Measurements from ENCODE around the gene GCLM. TPM values are rescaled to one million over a fixed set of nuclear protein-coding genes. Genes with fewer than 3 reads are reported as not detected.

GCLM gene
- polyA plus RNA-seq, 5 donors: 8.7 to 13.5 (median 11.5) TPM

DNA sequence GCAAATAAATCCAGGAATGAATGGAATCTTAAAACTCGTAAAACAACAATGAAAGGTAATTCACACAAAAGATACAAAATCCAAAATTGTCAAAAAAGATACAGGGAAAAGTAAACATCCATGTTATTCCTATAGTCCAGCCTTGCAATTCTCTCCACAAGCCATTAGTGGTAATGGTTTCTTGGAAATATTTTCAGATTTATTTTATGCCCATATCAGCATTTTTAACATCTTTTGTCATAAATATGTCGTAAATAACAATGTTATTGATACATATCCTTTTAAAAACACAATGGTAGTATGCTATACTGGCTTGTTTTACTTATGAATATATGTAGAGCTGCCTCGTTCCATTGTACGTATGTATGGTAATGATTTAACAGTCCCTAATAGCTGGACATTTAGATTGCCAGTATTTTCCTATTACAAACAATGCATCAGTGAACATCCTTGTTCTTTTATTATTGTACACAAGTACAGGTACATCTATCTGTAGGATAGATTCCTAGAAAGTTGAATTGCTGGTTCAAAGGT is 60.8 kb downstream of the GCLM start:
- DNase-seq: no peak

DNA sequence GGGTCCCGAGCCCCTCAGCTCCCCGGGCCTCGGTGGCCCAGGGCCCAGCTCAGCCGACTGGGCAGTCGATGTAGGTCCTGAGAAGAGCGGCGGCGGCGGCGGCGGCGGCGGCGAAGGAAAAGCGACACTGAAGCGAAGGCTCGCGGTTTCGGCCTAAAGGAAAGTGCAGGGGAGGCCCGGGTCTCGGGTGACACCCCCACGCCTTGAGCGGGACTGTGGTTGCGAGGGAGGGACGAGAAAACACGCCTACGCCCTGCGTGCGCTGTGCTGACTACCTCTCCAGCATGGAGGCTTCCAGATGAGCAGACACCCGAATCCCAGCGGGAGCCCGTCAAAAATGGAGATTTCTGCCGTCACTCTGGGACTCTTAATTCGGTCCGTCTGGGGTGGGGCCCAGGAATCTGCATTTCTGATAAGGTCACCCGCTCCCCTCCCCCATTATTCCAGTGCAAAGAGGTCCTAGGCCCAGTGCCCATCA is 61.4 kb downstream of the GCLM start:
- DNase-seq: peak; percentile 61 to 71

DNA sequence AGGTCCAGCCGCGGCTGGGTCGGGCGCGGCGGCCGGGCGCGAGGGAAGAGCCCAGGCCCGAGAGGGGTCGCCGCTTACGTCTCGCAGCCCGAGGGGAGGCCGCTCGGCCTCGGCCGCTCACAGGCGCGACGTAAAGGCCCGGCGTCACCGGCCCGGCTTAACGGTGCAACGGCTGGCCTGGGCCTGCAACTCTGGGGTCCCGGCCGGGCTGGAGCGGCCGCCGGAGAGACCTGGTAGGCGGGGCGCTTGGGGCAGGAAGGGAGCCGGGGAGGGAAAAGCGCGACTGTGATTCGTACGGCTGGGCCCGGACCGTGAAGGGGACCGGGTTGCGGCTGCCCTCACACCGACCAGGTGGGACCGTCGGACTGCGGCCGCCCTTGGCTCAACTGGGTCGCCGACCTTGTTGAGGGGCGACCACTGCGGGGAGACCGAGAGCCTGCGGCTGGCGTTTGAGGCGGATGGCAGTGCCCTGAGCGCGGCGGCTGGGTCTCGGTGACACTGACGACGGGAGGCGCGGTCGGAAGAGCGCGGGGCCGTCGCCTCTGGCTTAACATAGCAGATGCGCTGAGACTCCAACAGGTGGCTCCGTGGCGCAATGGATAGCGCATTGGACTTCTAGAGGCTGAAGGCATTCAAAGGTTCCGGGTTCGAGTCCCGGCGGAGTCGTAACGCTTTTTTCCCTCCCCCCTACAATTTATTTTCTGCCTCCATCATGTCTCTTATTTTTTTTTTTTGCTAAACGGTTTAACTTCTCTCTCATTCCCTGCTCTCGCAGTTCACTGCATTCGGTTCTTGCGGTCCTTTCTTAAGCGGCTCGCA is 62.0 kb downstream of the GCLM start:
- peak; percentile 95 to 96 for DNase-seq

DNA sequence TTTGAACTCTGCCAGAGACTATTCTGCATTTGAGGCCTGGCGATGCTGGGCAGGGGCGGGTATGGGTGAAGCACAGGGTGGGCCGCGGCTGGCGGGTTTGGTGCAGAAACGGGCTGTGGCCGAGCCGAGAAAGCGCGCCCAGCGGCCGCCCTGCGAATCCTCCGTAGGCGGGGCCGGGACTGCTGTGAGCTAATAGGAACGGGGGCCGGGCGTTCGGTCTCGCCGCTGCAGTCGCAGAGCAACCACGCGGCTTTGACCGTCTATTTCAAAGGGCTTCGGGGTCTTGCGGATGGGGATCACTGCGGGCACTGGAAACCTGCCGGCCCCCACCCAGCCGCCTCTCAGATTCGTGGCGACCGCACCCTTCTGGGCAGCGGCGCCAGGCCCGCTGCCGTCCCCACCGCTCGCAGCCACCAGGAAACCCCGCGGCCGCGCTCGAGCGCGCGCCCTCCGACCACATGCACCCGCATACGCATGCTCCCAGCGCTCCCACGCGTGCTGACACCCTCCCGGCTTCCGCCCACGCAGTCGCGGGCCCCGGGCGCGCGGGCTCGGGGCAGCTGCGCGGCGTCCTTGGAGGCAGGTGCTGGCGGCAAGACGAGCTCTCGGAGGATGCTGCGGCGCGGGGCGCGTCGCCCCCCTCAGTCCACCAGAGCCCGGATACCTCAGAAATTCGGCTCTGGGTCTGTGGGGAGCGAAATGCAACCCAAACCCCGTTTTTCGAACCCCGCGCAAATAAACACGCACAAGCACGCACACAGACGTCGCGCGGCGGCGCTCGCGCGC is 62.8 kb downstream of the GCLM start:
- DNase-seq: peak; percentile 84 to 86

DNA sequence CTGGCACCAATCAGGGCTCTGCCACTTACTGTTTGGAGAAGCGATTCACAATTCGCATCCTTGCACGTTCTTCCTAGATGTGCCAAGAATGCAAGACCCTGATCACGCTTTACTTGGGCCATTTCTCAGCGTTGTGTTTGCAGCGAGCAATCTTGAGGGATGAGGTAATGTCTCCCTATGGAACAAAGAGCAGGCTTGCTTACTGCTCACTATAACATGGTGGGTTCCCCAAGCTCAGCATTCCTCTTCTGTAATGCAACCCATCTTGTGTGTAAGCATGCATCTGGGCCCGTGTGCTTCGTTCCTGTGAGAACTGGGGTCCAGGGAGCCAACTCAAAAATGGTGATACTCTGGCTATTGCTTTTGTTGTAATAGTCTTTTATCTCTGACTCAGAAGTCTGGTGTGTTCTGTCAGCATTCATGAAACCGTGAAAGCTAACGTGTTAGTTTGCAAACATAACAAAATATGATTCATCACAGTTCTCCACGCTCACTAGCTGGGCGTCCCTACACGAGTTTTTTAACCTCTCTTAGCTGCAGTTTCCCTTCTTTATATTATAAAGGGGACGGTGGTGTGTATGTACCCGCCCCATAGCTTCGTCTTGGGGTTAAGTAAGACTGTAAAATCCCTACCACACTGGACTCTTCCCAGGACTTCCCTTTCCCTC is 63.6 kb downstream of the GCLM start:
- peak; percentile 31 to 58 for DNase-seq

DNA sequence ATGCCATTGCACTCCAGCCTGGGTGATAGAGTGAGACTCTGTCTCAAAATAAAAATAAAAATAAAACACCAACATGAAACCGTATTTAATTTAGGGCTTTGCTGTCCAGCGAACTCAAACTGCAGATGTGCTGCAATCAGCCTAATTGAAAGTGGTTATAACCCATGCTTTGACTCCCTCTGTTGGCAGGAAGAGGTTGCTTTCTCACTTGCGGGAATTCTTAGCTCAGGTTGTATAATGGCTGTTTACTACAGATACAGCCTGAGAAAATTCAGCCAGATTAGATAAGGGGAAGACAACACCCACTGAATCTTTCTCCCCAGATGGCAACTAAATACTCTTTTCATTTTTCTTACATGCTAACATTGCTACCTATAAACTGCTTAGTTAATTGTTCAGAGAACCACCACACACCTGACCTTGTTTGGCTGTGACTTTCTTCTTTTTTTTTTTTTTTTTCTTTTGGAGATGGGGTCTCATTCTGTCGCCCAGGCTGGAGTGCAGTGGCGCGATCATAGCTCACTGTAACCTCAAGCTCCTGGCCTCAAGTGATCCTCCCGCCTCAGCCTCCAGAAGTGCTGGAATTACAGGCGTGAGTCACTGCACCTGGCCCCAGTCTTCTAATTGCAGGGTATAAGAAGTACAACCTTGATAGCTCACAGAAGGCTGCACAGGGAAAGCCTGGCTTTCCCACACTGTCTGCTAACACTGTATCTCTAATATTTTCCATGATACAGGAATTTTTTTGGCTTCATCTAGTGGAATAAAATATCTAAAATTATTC is 64.8 kb downstream of the GCLM start:
- DNase-seq: peak; percentile 37 to 65

DNA sequence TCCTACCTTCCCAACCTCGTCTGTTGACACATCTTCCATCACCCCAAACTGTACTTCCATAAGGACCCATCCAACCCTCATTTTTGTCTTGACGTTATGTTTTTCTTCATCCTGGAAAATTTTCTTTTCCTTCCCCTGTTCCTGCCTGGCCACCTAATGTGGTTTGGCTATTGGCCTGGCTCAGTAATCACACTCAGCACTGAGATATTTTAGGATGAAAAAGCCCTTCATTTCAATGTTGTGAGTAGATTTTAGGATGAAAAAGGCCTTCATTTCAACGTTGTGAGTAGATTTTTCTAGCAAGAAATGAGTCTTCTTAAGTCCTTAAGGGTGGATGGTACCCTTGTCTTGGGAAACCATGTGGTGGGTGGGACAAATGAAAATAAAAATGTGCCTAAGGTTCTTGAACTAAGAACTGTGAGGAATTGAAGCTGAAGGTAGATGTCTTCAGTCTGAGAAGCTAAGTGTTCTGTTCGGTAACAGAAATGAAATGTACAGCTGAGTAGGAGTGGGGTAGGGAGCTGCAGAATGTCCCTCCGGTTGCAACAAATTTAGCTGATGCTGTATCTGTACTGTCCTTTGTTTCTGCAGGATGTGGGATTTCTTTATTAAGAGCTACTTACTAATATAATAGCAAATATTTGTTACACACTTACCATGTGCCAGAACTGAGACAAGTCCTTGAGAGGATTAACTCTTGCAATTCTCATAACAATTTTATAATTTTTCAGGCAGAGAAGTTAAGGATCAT is 66.3 kb downstream of the GCLM start:
- DNase-seq: no peak

DNA sequence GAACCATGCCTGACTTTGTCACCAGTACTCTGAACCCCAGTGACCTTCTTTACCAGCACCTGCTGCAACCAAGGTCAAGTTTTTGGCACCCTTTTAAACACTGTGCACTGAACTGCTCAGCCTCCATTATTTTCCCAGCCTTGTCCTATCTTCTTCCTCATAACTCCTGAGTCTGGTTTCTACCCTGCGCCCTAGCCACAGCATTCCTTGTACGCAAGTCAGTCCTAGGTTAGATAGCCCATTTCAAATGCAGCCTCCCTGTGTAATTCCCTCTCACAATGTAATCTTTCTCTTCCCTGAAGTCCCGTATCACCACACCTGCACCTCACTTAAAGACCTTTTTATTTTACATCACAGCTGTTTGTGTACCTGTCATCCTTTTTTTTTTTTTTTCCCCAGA is 67.5 kb downstream of the GCLM start:
- DNase-seq: no peak

DNA sequence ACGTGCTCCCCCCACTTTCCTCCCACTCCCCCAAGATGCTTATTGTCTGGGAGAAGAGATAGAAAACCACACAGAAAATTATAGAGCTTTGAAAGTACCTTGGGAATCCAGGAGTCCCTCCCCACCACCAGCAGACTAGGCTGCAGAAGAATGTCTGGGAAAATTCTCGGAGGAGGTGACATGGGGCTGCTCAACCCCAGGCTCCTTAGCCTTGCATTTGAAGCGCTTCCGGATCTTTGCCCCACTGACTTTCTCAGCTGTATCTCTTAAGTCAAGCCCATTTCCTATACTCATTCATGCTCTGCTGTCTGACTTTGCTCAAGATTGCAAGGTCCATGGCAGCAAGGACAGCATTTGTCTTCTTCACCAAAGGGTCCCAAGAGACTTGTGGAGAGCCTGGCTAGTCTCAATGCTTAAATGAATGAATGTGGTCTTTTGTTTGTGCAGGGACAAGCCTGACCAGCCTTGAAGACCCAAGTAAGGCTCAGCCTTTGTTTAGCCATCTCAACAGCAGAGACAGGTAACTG is 68.2 kb downstream of the GCLM start:
- no peak for DNase-seq

DNA sequence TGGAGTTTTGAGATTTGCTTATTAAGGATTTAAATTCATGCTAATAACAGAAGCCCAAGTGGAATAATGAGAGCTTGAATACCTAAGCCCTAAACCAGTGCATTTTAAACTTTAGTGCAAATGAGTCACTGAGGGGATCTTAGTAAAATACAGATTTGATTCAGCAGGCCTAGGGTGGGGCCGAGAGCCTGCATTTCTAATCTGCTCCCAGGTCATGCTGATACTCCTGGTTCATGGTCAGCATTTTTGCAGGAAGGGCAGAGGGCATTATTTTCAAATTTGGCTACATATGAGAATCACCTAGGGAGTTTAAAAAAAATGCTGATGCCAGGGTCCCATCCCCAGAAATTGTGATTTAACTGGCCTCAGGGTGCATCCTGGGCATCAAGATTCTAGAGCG is 69.5 kb downstream of the GCLM start:
- no peak for DNase-seq

DNA sequence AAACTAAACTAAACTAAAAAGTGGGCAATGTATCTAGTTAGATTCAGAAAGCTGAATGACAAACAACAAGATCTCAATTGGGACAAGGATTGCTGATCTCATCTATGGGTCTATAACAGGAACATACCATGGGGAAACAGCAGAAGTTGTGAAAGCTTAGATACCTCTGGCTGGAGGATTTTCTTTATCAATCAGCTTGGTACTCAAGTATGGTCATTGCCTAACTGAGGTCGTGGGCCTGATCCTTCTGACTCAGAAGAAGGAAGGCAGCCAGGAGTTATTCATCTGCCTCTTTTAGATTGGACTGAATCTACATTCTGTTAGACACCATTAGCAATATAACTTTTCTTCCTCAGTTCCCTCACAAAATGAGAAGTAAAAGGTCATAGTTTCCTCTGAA is 69.9 kb downstream of the GCLM start:
- DNase-seq: no peak

DNA sequence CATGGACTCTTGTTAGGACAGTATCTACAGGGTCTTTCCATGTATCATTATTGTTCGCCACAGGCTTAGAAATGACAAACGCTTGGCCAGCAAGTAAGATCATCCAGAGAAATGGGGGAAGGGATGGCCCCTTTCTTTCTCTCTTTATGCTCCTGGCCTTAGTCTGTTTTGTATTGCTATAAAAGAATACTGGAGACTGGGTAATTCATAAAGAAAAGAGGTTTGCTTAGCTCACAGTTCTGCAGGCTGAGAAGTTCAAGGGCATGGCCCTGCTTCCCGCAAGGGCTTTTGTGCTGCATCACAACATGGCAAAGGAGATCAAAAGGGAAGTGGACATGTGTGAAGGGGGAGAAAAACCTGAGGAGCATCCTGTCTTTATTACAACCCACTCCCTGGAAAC is 71.3 kb downstream of the GCLM start:
- no peak for DNase-seq

Other genes starting within 250 kb of the GCLM start
- gene BCAR3, start 227.6 kb downstream of the GCLM start, polyA plus RNA-seq (ENCODE audit: insufficient read depth in 1 of 5, insufficient read length in 5 of 5, low replicate concordance in 1 of 5): 10 to 100 TPM; 15.6 to 20.0 (median 17.6) TPM
- gene DNTTIP2, start 30.2 kb downstream of the GCLM start, polyA plus RNA-seq (ENCODE audit: insufficient read depth in 1 of 5, insufficient read length in 5 of 5, low replicate concordance in 1 of 5): 10 to 100 TPM; 51.3 to 76.4 (median 61.1) TPM
- gene ABCA4, start 211.7 kb upstream of the GCLM start, polyA plus RNA-seq (ENCODE audit: insufficient read depth in 1 of 5, insufficient read length in 5 of 5, low replicate concordance in 1 of 5): 1 to 10 TPM in 2 of 5 donors, under 1 TPM in 3; 0.73 to 1.9 (median 0.81) TPM

Data from right lung (tissue), 5 donors.